Measurements from ENCODE around the gene TRIML1. TPM values are rescaled to one million over a fixed set of nuclear protein-coding genes. Genes with fewer than 3 reads are reported as not detected.

Gene TRIML1
- total and polyA plus RNA-seq, 2 of the 8 experiments (the other 6 are each of a cell fraction or from before 2014, with no cell fraction given) = not detected

DNA sequence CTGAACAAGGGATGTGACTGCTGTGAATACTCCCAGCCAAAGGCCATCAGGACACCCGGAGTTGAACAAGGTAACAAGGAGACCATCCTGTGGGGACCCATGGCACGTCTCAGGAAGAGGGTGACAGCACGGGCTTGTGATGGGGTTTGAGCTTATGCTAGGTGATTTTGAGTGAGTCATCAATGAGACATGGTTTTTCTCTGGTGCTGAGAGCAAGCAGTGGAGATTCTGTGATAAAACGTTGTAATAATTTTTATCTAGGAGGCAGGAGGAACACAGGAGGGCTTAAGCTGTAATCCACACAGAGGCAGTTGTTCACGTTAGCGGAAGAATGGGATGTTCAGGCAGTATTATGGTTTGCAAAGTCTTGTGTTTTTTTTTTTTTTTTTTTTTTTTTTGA, 36.0 kb downstream of the TRIML1 start:
- DNase-seq (ENCODE audit: low read depth in 1 of 2, low spot score in 2 of 2) = peak in 1 of 2 experiments; percentile 38
- H4K8ac ChIP-seq (ENCODE audit: extremely low read depth, insufficient read depth, low read length) = no peak overlapping the region
- no peak overlapping the region for H3K27ac ChIP-seq (ENCODE audit: low read depth, low read length)
- H3K23me2 ChIP-seq (ENCODE audit: low read depth, low read length) = no peaks in the 10 kb centered on the region
- no peak overlapping the region for H3K4ac ChIP-seq (replicated peaks; ENCODE audit: insufficient read length, low read depth, low read length)
- no peak overlapping the region for H2BK12ac ChIP-seq (ENCODE audit: low read depth, low read length)
- H3K18ac ChIP-seq (ENCODE audit: extremely low read depth, low read length) = no peak overlapping the region
- H3K9ac ChIP-seq (replicated peaks in 1 of 4; ENCODE audit: extremely low read depth in 1 of 4, low read depth in 3 of 4, low read length in 3 of 4) = no peak overlapping the region
- TF ChIP-seq FOSL1 (IDR thresholded peaks at IDR 0.05; ENCODE audit: insufficient read depth, low read depth, low read length) (no peak), KDM1A (IDR thresholded peaks at IDR 0.05; ENCODE audit: borderline replicate concordance, low read length) (no peak), TCF12 (IDR thresholded peaks at IDR 0.05; ENCODE audit: low read depth, low read length) (no peak), NANOG (IDR thresholded peaks at IDR 0.05; ENCODE audit: insufficient read depth, low read depth, low read length, poor library complexity, severe bottlenecking) (no peak), TEAD4 (IDR thresholded peaks at IDR 0.05; ENCODE audit: low read depth, low read length) (no peak), POLR2A (IDR thresholded peaks at IDR 0.05; ENCODE audit: control extremely low read depth in 1 of 2, low read depth in 2 of 2, low read length in 2 of 2) (no peak)
- 84% methylated on average over 6 of the region's 6 CpGs; no CpG with 5 or more reads in 1 of the 2 experiments for WGBS, 2 experiments (ENCODE audit: extremely low coverage in 1 of 2, insufficient coverage in 1 of 2, insufficient read length in 1 of 2, insufficient replicate concordance in 2 of 2, low coverage in 1 of 2, low lambda C conversion rate in 2 of 2, missing lambda C conversion rate in 1 of 2)
- H2AFZ ChIP-seq (ENCODE audit: low read length) = no peak overlapping the region
- no peaks in the 10 kb centered on the region for H3K79me1 ChIP-seq (ENCODE audit: low read depth, low read length)
- H4K5ac ChIP-seq (ENCODE audit: insufficient read length, low read depth, low read length) = no peak overlapping the region
- peaks cover 0 to 11% of the 10 kb centered on the region in 2 experiments; a peak in 2 of 4 replicates for H3K9me3 ChIP-seq (ENCODE audit: insufficient read depth in 2 of 2, low read depth in 1 of 2, low read length in 1 of 2)
- no peak overlapping the region for H4K91ac ChIP-seq (replicated peaks; ENCODE audit: insufficient read length, low read length)
- no peak overlapping the region for H2AK5ac ChIP-seq (ENCODE audit: low read depth, low read length)
- peaks cover 0 to 6% (median 0%) of the 10 kb centered on the region in 4 experiments; a peak in 1 of 8 replicates for H3K36me3 ChIP-seq (ENCODE audit: control insufficient read depth in 2 of 4, insufficient read depth in 4 of 4, low read length in 3 of 4)
- no peak overlapping the region for H3K56ac ChIP-seq (replicated peaks; ENCODE audit: insufficient read length, low read depth, low read length)
- no peak overlapping the region for H2BK120ac ChIP-seq (replicated peaks; ENCODE audit: low read depth, low read length)
- H4K20me1 ChIP-seq (replicated peaks in 1 of 2; ENCODE audit: control insufficient read depth in 1 of 2, insufficient read depth in 2 of 2, low read length in 2 of 2) = no peaks in the 10 kb centered on the region
- no peak overlapping the region for H3K14ac ChIP-seq (ENCODE audit: insufficient read length)
- no peak overlapping the region for H3K23ac ChIP-seq (ENCODE audit: insufficient read length)
- ChIA-PET POLR2A (ENCODE audit: partially characterized antibody) (interaction anchor here (1.0 kb wide), 1 partner anchor 21 kb away, joined by 3 read pairs; no protein-coding TSS in a partner anchor), CTCF (ENCODE audit: partially characterized antibody) (interaction anchor here (0.6 kb wide), 1 partner anchor 440 kb away, joined by 3 read pairs; no protein-coding TSS in a partner anchor)
- no peak overlapping the region for H2BK20ac ChIP-seq (ENCODE audit: low read length)
- H3K4me3 ChIP-seq (ENCODE audit: extremely low read depth in 1 of 4, insufficient read depth in 2 of 4, low read depth in 3 of 4, low read length in 4 of 4) = no peak overlapping the region
- H2BK5ac ChIP-seq (ENCODE audit: low read depth, low read length) = no peak overlapping the region
- no peaks in the 10 kb centered on the region for H3K27me3 ChIP-seq (replicated peaks in 1 of 4; ENCODE audit: control insufficient read depth in 3 of 4, extremely low read depth in 1 of 4, insufficient read depth in 3 of 4, low read length in 3 of 4)
- H3K4me1 ChIP-seq (replicated peaks in 1 of 4; ENCODE audit: control insufficient read depth in 3 of 4, insufficient read depth in 4 of 4, low read length in 3 of 4) = no peaks in the 10 kb centered on the region
- no peak overlapping the region for H3K4me2 ChIP-seq (ENCODE audit: insufficient read depth in 1 of 2, low read depth in 2 of 2, low read length in 2 of 2)
- no peak overlapping the region for H2BK15ac ChIP-seq (ENCODE audit: low read length)
- no peak for FAIRE-seq
- H3K79me2 ChIP-seq (ENCODE audit: control insufficient read depth in 1 of 2, insufficient read depth in 2 of 2, low read length in 2 of 2) = no peaks in the 10 kb centered on the region

All from H1 (cell line).